PC-3 (cell line): ENCODE measurements around the gene SWSAP1. TPM values are rescaled to one million over a fixed set of nuclear protein-coding genes. Genes with fewer than 3 reads are reported as not detected.
A peak's percentile ranks its signal among the peaks of the same experiment; 100 is the strongest.

Source experiments
- ATAC-seq: fragments of 200-7000 bp; cut with Tn5 transposase; 2 replicates; pipeline ENCODE4 v1.9.1; 2020; ENCODE audit warnings: mild to moderate bottlenecking, moderate library complexity
- BruUV-seq: library from RNA; stranded (reverse); fragments of 400-500 nt; replicated peaks from 2 replicates; lab custom pipeline; 2021; lab: Mats Ljungman, UMichigan
- CTCF ChIA-PET: fragments of 300-600 bp; sonication (Branson Sonifier 250); formaldehyde crosslinking; loops from one replicate; lab custom pipeline; 2022; ENCODE audit warnings: antibody characterized with exemption; lab: Charles Lee
- POLR2A ChIA-PET: fragments of 300-600 bp; sonication (Branson Sonifier 250); formaldehyde crosslinking; loops from one replicate; lab custom pipeline; 2022; ENCODE audit warnings: antibody characterized with exemption; ENCODE audit not compliant: unreplicated experiment; lab: Charles Lee
- DNase-seq: peaks from one replicate; pipeline ENCODE4 v3.0.0-alpha.2; 2015
- H2AFZ ChIP-seq: fragments of 300-600 bp; sonication (generic); 2 replicates; pipeline ENCODE4 v1.6.0; 2016; ENCODE audit warnings: antibody characterized with exemption, low read length
- H3F3A ChIP-seq: fragments of 300-600 bp; sonication (generic); one replicate; pipeline ENCODE4 v1.6.0; 2017; ENCODE audit warnings: antibody characterized with exemption, low read length, control low read depth, mild to moderate bottlenecking; ENCODE audit not compliant: unreplicated experiment
- H3K27ac ChIP-seq: fragments of 300-600 bp; sonication (generic); 2 replicates; pipeline ENCODE4 v1.5.1; 2016; ENCODE audit warnings: mild to moderate bottlenecking, low read length
- H3K27me3 ChIP-seq: fragments of 300-600 bp; sonication (generic); 2 replicates; pipeline ENCODE4 v1.6.1; 2016; ENCODE audit warnings: low read length, mixed read lengths
- H3K36me3 ChIP-seq: fragments of 300-600 bp; sonication (generic); 2 replicates; pipeline ENCODE4 v1.6.1; 2016; ENCODE audit warnings: low read depth, mixed run types, low read length, mixed read lengths
- H3K4me1 ChIP-seq: fragments of 300-600 bp; sonication (generic); 2 replicates; pipeline ENCODE4 v1.5.1; 2016; ENCODE audit warnings: low read length; ENCODE audit not compliant: insufficient read depth
- H3K4me2 ChIP-seq: fragments of 300-600 bp; sonication (generic); 2 replicates; pipeline ENCODE4 v1.6.0; 2016; ENCODE audit warnings: low read length
- H3K4me3 ChIP-seq: fragments of 300-600 bp; sonication (generic); 2 replicates; pipeline ENCODE4 v1.5.1; 2016; ENCODE audit warnings: mild to moderate bottlenecking, low read length, mixed read lengths
- H3K79me2 ChIP-seq: fragments of 300-600 bp; sonication (generic); 2 replicates; pipeline ENCODE4 v1.6.1; 2017; ENCODE audit warnings: low read length, mixed read lengths
- H3K9ac ChIP-seq: fragments of 300-600 bp; sonication (generic); 2 replicates; pipeline ENCODE4 v1.6.0; 2016; ENCODE audit warnings: mild to moderate bottlenecking, low read length
- H3K9me2 ChIP-seq: fragments of 300-600 bp; sonication (generic); replicated peaks from 2 replicates; pipeline ENCODE4 v1.6.1; 2016; ENCODE audit warnings: mixed run types, low read length, mixed read lengths
- H3K9me3 ChIP-seq: fragments of 300-600 bp; sonication (generic); 2 replicates; pipeline ENCODE4 v1.6.1; 2016; ENCODE audit warnings: low read length, mixed read lengths
- H4K20me1 ChIP-seq: fragments of 300-600 bp; sonication (generic); 2 replicates; pipeline ENCODE4 v1.6.1; 2016; ENCODE audit warnings: low read length, mixed read lengths
- EZH2 ChIP-seq: fragments of 300-600 bp; sonication (generic); IDR thresholded peaks from one replicate; pipeline ENCODE4 v1.6.1; 2017; ENCODE audit warnings: antibody characterized with exemption, mild to moderate bottlenecking, low read length; ENCODE audit not compliant: unreplicated experiment
- EZH2phosphoT487 ChIP-seq: fragments of 300-600 bp; sonication (generic); IDR thresholded peaks from 2 replicates; pipeline ENCODE4 v1.6.1; 2018; ENCODE audit warnings: mild to moderate bottlenecking, antibody characterized with exemption, low read length, borderline replicate concordance
- intact Hi-C: fragments of 100-400 bp; cut with micrococcal nuclease; formaldehyde crosslinking; loops from 2 replicates; pipeline ENCODE4 v1.9.0; 2023
- total RNA-seq: library from RNA; depleted of rRNA; stranded (reverse); fragments of >200 nt; gene quantifications from 2 replicates; pipeline ENCODE4 v1.2.3, GENCODE V29; 2014
- TF ChIP-seq, protein P1 (sequence below): fragments of 300-600 bp; sonication (generic); conservative IDR thresholded peaks from 2 replicates; pipeline ENCODE4 v1.5.1; 2017; ENCODE audit warnings: antibody characterized with exemption, low read depth, mild to moderate bottlenecking, low read length

SWSAP1 gene
- total RNA-seq, 1 experiment from 2014 or later: 6.1 TPM

- POLR2A ChIA-PET: interaction anchor here (0.6 kb wide), 1 partner anchor 10 kb away, joined by 3 read pairs; no protein-coding TSS in a partner anchor
- Histone ChIP-seq H3K79me2 (peaks cover 17% of the 10 kb centered on the region), H3K27me3 (no peaks in the 10 kb centered on the region), H3K27ac (no peak overlapping the region), H3K4me3 (peak overlapping the region; percentile 68; the same call in 1 of the 2 replicates), H4K20me1 (no peaks in the 10 kb centered on the region), H3K4me1 (peaks cover 39% of the 10 kb centered on the region), H3K9me3 (no peaks in the 10 kb centered on the region), H3K36me3 (no peaks in the 10 kb centered on the region), H3K4me2 (peak overlapping the region; percentile 78), H2AFZ (no peak overlapping the region; the same call in 1 of the 2 replicates), H3K9me2 (no peaks in the 10 kb centered on the region), H3K9ac (no peak overlapping the region), H3F3A (peaks cover 7% of the 10 kb centered on the region)
- no peak for TF ChIP-seq EZH2
- TF ChIP-seq EZH2phosphoT487: no peak
- TF ChIP-seq, protein P1, sequence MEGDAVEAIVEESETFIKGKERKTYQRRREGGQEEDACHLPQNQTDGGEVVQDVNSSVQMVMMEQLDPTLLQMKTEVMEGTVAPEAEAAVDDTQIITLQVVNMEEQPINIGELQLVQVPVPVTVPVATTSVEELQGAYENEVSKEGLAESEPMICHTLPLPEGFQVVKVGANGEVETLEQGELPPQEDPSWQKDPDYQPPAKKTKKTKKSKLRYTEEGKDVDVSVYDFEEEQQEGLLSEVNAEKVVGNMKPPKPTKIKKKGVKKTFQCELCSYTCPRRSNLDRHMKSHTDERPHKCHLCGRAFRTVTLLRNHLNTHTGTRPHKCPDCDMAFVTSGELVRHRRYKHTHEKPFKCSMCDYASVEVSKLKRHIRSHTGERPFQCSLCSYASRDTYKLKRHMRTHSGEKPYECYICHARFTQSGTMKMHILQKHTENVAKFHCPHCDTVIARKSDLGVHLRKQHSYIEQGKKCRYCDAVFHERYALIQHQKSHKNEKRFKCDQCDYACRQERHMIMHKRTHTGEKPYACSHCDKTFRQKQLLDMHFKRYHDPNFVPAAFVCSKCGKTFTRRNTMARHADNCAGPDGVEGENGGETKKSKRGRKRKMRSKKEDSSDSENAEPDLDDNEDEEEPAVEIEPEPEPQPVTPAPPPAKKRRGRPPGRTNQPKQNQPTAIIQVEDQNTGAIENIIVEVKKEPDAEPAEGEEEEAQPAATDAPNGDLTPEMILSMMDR: no peak
- CTCF ChIA-PET: interaction anchor here (0.6 kb wide), 1 partner anchor 78 kb away, joined by 3 read pairs; no protein-coding TSS in a partner anchor
- intact Hi-C loops: no loop called here
- DNase-seq (peak; percentile 58), ATAC-seq (no peak)
- no TSS peak for BruUV-seq
Measured at GRCh38 chr19:11373166-11373884, 1.1 kb upstream of the SWSAP1 start.

DNA sequence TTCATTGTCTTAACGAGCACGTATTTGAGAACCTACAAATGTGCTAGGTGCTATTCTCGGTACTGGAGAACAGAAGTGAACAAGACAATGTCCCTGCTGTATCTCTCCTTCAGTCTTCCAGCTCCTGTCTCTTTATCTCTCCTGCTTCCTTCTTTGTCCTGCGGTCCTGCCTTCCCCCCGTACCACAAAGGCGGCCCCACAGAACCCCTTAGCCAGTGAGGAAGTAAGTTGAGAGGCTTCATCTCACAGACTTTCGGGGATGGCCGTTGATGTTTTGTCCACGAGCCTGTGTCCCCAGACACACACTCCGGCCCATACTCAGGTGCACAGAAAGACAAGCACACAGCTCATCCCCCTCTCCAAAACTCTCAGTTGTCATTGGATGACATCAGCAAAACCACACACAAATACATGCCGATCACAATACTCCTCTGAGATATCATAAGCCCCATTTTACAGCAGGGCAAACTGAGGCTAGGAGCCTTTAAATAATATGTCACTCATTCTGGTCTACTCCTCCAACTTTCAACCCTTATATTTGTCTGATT, 507 bp upstream of the SWSAP1 start:
- no peak overlapping the region for H3K27ac ChIP-seq
- no peaks in the 10 kb centered on the region for H4K20me1 ChIP-seq
- H3K9me2 ChIP-seq: no peaks in the 10 kb centered on the region
- peak overlapping the region; percentile 68 for H3K4me3 ChIP-seq
- peak overlapping the region; percentile 88; the same call in 1 of the 2 replicates for H3K9ac ChIP-seq
- no peaks in the 10 kb centered on the region for H3K9me3 ChIP-seq
- H3K79me2 ChIP-seq: peaks cover 17% of the 10 kb centered on the region
- no peak for TF ChIP-seq EZH2phosphoT487
- no peak for TF ChIP-seq EZH2
- TF ChIP-seq, protein P1: no peak
- CTCF ChIA-PET: interaction anchor here (0.6 to 1.9 kb wide), 3 partner anchors 79 to 108 kb away, joined by 3 to 13 read pairs (median 5); no protein-coding TSS in a partner anchor
- peak overlapping the region; percentile 78 for H3K4me2 ChIP-seq
- peak overlapping the region; percentile 78 for H2AFZ ChIP-seq
- no peaks in the 10 kb centered on the region for H3K27me3 ChIP-seq
- ATAC-seq: no peak
- BruUV-seq: no TSS peak
- POLR2A ChIA-PET: interaction anchor here (0.6 to 1.9 kb wide), 4 partner anchors 10 to 108 kb away, joined by 3 to 6 read pairs (median 4); partner anchors contain the start of genes CCDC159, RAB3D and TMEM205
- no peaks in the 10 kb centered on the region for H3K36me3 ChIP-seq
- intact Hi-C loops: loop anchor here (1.0 kb wide), 1 partner anchor 28 kb away; the partner anchor contains the start of genes CCDC159 and TMEM205
- H3K4me1 ChIP-seq: peaks cover 44% of the 10 kb centered on the region
- no peak for DNase-seq
- H3F3A ChIP-seq: peaks cover 11% of the 10 kb centered on the region
